ENCODE measurements around the gene ANGPTL4. TPM values are rescaled to one million over a fixed set of nuclear protein-coding genes. Genes with fewer than 3 reads are reported as not detected.

Gene ANGPTL4
- total and polyA plus RNA-seq, 2 of the 13 experiments (the other 11 are each of a cell fraction or from before 2014, with no cell fraction given), result 0.80 to 21.7 TPM

DNA sequence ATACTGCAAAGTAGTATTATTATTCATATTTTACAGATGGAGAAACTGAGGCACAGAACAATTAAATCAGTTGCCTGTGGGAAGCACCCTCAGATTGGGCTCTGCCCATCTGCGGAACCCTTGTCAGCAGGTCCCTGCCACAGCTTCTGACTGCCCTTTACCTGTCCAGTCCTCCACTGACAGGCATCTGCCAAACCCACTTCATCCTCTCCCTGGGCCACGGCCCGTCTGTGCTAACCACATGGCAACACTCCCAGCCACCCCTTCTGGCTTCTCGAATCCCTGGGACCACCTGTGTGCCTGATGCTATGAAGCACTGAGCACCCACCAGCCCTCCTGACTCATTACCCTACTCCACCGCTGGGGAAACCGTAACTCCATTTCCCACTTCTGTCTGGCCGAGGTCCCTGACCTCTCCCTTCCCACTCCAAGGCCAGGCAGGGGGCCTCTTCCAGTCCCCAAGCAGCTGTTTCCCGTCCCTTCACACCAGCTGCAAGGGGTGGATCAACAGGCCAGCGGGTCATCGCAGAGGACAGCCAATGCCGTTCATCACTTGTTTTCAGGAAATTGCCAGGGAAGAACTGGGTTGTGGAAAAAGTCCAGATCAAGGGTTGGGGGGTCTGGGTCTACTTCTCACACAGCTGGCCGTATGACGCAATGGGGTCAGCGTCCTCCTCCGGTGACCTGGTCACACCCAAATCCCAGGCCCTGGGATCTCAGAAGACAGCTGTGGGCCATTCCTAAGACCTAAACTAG, 23.4 kb upstream of the ANGPTL4 start (continued):
- TF ChIP-seq NCOR1 (IDR thresholded peaks at IDR 0.05; ENCODE audit: borderline replicate concordance, low read length) (no peak), IKZF1 (IDR thresholded peaks at IDR 0.05) (no peak), ZNF569 (CRISPR knock-in tag; IDR thresholded peaks at IDR 0.05; ENCODE audit: borderline replicate concordance) (no peak), PITX1 (CRISPR knock-in tag; IDR thresholded peaks at IDR 0.05) (no peak), SP4 (CRISPR knock-in tag; IDR thresholded peaks at IDR 0.05) (peak; percentile 51; the same call in 1 of the 2 replicates), POLR2G (IDR thresholded peaks at IDR 0.05; ENCODE audit: low read depth, low read length) (no peak), XRCC5 (optimal IDR thresholded peaks at IDR 0.05; ENCODE audit: low read length) (peak; percentile 29), ZNF792 (CRISPR knock-in tag; IDR thresholded peaks at IDR 0.05) (no peak), ZNF768 (CRISPR knock-in tag; IDR thresholded peaks at IDR 0.05) (no peak), MTA1 (CRISPR knock-in tag; IDR thresholded peaks at IDR 0.05; ENCODE audit: borderline replicate concordance) (peak; percentile 70; the same call in 1 of the 2 replicates), STAG1 (CRISPR knock-in tag; IDR thresholded peaks at IDR 0.05) (peak; percentile 25; the same call in 1 of the 2 replicates), ELF4 (CRISPR knock-in tag; IDR thresholded peaks at IDR 0.05; ENCODE audit: borderline replicate concordance) (no peak), ZNF562 (CRISPR knock-in tag; IDR thresholded peaks at IDR 0.05; ENCODE audit: borderline replicate concordance) (no peak), MIER3 (CRISPR knock-in tag; IDR thresholded peaks at IDR 0.05; ENCODE audit: borderline replicate concordance) (no peak), NR2F1 (CRISPR knock-in tag; IDR thresholded peaks at IDR 0.05) (peak in 1 of 2 experiments; percentile 39; a peak in 1 of 4 replicates), CBX2 (IDR thresholded peaks at IDR 0.05; ENCODE audit: low read depth, low read length) (no peak), CBX2 (CRISPR knock-in tag; IDR thresholded peaks at IDR 0.05; ENCODE audit: low read depth) (no peak), RARA (CRISPR knock-in tag; IDR thresholded peaks at IDR 0.05) (peak; percentile 54), SIN3A (IDR thresholded peaks at IDR 0.05; ENCODE audit: borderline replicate concordance, low read depth, low read length) (no peak), ELF3 (CRISPR knock-in tag; IDR thresholded peaks at IDR 0.05) (no peak), ZFP36L1 (CRISPR knock-in tag; IDR thresholded peaks at IDR 0.05) (no peak), PAF1 (CRISPR knock-in tag; IDR thresholded peaks at IDR 0.05) (no peak), CBX1 (IDR thresholded peaks at IDR 0.05; ENCODE audit: low read depth) (no peak), ZNF749 (CRISPR knock-in tag; IDR thresholded peaks at IDR 0.05; ENCODE audit: borderline replicate concordance) (no peak)
- TF ChIP-seq, protein P1, sequence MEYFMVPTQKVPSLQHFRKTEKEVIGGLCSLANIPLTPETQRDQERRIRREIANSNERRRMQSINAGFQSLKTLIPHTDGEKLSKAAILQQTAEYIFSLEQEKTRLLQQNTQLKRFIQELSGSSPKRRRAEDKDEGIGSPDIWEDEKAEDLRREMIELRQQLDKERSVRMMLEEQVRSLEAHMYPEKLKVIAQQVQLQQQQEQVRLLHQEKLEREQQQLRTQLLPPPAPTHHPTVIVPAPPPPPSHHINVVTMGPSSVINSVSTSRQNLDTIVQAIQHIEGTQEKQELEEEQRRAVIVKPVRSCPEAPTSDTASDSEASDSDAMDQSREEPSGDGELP (IDR thresholded peaks at IDR 0.05; ENCODE audit: borderline replicate concordance, low read depth), result peak; percentile 88
- TF ChIP-seq, protein P2, sequence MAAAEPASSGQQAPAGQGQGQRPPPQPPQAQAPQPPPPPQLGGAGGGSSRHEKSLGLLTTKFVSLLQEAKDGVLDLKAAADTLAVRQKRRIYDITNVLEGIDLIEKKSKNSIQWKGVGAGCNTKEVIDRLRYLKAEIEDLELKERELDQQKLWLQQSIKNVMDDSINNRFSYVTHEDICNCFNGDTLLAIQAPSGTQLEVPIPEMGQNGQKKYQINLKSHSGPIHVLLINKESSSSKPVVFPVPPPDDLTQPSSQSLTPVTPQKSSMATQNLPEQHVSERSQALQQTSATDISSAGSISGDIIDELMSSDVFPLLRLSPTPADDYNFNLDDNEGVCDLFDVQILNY (CRISPR knock-in tag; conservative IDR thresholded peaks at IDR 0.05), result no peak
- TF ChIP-seq, protein P3, sequence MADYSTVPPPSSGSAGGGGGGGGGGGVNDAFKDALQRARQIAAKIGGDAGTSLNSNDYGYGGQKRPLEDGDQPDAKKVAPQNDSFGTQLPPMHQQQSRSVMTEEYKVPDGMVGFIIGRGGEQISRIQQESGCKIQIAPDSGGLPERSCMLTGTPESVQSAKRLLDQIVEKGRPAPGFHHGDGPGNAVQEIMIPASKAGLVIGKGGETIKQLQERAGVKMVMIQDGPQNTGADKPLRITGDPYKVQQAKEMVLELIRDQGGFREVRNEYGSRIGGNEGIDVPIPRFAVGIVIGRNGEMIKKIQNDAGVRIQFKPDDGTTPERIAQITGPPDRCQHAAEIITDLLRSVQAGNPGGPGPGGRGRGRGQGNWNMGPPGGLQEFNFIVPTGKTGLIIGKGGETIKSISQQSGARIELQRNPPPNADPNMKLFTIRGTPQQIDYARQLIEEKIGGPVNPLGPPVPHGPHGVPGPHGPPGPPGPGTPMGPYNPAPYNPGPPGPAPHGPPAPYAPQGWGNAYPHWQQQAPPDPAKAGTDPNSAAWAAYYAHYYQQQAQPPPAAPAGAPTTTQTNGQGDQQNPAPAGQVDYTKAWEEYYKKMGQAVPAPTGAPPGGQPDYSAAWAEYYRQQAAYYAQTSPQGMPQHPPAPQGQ (CRISPR knock-in tag; IDR thresholded peaks at IDR 0.05; ENCODE audit: borderline replicate concordance), result no peak
